ENCODE results near the gene TBC1D22A. TPM values are rescaled to one million over a fixed set of nuclear protein-coding genes. Genes with fewer than 3 reads are reported as not detected.

The TBC1D22A gene
- total and polyA plus RNA-seq, 9 of the 15 experiments (the other 6 are each of a cell fraction or from before 2014, with no cell fraction given), result 0.20 to 11.5 (median 5.2) TPM

DNA sequence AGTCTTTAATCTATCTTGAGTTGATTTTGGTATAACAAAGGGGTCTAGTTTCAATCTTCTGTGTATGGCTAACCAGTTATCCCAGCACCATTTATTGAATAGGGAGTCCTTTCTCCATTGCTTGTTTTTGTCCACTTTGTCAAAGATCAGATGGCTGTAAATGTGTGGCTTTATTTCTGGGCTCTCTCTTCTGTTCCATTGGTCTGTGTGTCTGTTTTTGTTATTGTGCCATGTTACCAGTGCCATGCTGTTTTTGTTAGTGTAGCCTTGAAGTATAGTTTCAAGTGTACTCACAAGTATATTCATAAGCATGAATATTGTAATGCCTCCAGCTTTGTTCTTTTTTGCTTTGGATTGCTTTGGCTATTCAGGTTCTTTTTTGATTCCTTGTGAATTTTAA lies 159.6 kb downstream of the TBC1D22A start:
- FAIRE-seq (no peak), ATAC-seq (no peak), DNase-seq (ENCODE audit: extremely low read depth in 1 of 4, low spot score in 3 of 4) (no peak)
- H3K36me3 ChIP-seq (ENCODE audit: control insufficient read depth, insufficient read depth, low read length), result no peaks in the 10 kb centered on the region
- no peaks in the 10 kb centered on the region for H4K20me1 ChIP-seq (replicated peaks; ENCODE audit: control insufficient read depth, insufficient read depth, low read length)
- ChIA-PET POLR2A (no interaction called here), CTCF (ENCODE audit: low intra/inter-chr PET ratio) (no interaction called here)
- no peaks in the 10 kb centered on the region for H3K9me3 ChIP-seq (replicated peaks; ENCODE audit: control insufficient read depth, insufficient read depth, low read depth, low read length)
- no peaks in the 10 kb centered on the region for H3K27me3 ChIP-seq (ENCODE audit: control insufficient read depth in 2 of 2, insufficient read depth in 2 of 2, low read length in 2 of 2)
- no TSS peak for BruUV-seq (replicated peaks)
- H3K79me2 ChIP-seq (ENCODE audit: control insufficient read depth, insufficient read depth, low read length), result no peaks in the 10 kb centered on the region
- no peaks in the 10 kb centered on the region for H3K4me1 ChIP-seq (replicated peaks in 1 of 2; ENCODE audit: control insufficient read depth in 2 of 2, insufficient read depth in 2 of 2, low read length in 2 of 2)
- intact Hi-C loops (cut with micrococcal nuclease), result no loop called here
- no peak overlapping the region for H2AFZ ChIP-seq (ENCODE audit: low read depth, low read length)
- H3K9me1 ChIP-seq (ENCODE audit: control insufficient read depth, insufficient read depth, low read length), result no peaks in the 10 kb centered on the region
- H3K9ac ChIP-seq (ENCODE audit: insufficient read depth in 1 of 2, low read depth in 2 of 2, low read length in 2 of 2), result no peak overlapping the region
- H3K27ac ChIP-seq (ENCODE audit: extremely low read depth, low read depth, low read length), result no peak overlapping the region
- TF ChIP-seq ZNF197 (CRISPR knock-in tag; IDR thresholded peaks at IDR 0.05; ENCODE audit: low read depth) (no peak), RBM25 (IDR thresholded peaks at IDR 0.05; ENCODE audit: low read depth, low read length, severe bottlenecking) (peak; percentile 26)
- H3K4me2 ChIP-seq (ENCODE audit: insufficient read depth, low read length), result no peak overlapping the region
- in situ Hi-C loops (cut with MboI), result no loop called here
- H3K4me3 ChIP-seq, result no peak overlapping the region

DNA sequence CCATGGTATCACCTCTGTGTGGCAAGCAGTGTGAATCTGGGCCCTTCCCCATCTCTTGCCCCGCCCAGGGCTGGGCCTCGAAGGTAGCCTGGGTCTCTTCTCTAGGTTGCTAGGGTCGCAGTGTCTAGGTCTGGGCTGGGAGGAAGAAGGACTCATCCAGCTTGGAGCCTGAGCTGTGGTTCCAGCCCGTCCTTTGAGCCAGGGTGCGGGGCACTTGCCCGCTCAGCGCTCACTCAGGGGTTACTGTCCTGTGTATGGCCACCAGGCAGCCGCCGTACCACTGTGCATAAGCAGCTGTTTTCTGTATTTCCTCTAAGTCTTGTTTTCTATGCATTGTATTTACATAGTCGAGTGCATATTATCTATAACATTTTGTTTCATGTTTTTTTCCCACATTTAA lies 160.9 kb downstream of the TBC1D22A start:
- no peaks in the 10 kb centered on the region for H3K4me1 ChIP-seq (replicated peaks in 1 of 2; ENCODE audit: control insufficient read depth in 2 of 2, insufficient read depth in 2 of 2, low read length in 2 of 2)
- H3K79me2 ChIP-seq (ENCODE audit: control insufficient read depth, insufficient read depth, low read length), result no peaks in the 10 kb centered on the region
- no peaks in the 10 kb centered on the region for H3K9me3 ChIP-seq (replicated peaks; ENCODE audit: control insufficient read depth, insufficient read depth, low read depth, low read length)
- in situ Hi-C loops (cut with MboI) (no loop called here), intact Hi-C loops (cut with micrococcal nuclease) (no loop called here)
- WGBS (ENCODE audit: insufficient coverage, low coverage, missing lambda C conversion rate), result 67% methylated on average over 6 of the region's 10 CpGs
- no peak for ATAC-seq
- no peak overlapping the region for H3K9ac ChIP-seq (ENCODE audit: insufficient read depth in 1 of 2, low read depth in 2 of 2, low read length in 2 of 2)
- POLR2A ChIA-PET, result no interaction called here
- no peak overlapping the region for H3K27ac ChIP-seq (ENCODE audit: extremely low read depth, low read depth, low read length)
- no peak overlapping the region for H3K4me2 ChIP-seq (ENCODE audit: insufficient read depth, low read length)
- no peak for FAIRE-seq
- CTCF ChIA-PET (ENCODE audit: low intra/inter-chr PET ratio), result no interaction called here
- no peak overlapping the region for H2AFZ ChIP-seq (ENCODE audit: low read depth, low read length)
- H3K27me3 ChIP-seq (ENCODE audit: control insufficient read depth in 2 of 2, insufficient read depth in 2 of 2, low read length in 2 of 2), result no peaks in the 10 kb centered on the region
- H3K9me1 ChIP-seq (ENCODE audit: control insufficient read depth, insufficient read depth, low read length), result no peaks in the 10 kb centered on the region
- BruUV-seq (replicated peaks), result no TSS peak
- no peak overlapping the region for H3K4me3 ChIP-seq
- no peaks in the 10 kb centered on the region for H4K20me1 ChIP-seq (replicated peaks; ENCODE audit: control insufficient read depth, insufficient read depth, low read length)
- no peak for DNase-seq (ENCODE audit: extremely low read depth in 1 of 4, low spot score in 3 of 4)
- H3K36me3 ChIP-seq (ENCODE audit: control insufficient read depth, insufficient read depth, low read length), result no peaks in the 10 kb centered on the region
- TF ChIP-seq ZNF589 (CRISPR knock-in tag; IDR thresholded peaks at IDR 0.05; ENCODE audit: low read depth) (no peak), HDAC6 (IDR thresholded peaks at IDR 0.05; ENCODE audit: low read depth, low read length) (no peak), STAT5A (IDR thresholded peaks at IDR 0.05; ENCODE audit: borderline replicate concordance, low read length) (no peak), KAT2B (IDR thresholded peaks at IDR 0.05; ENCODE audit: low read depth, low read length) (no peak), BRCA1 (IDR thresholded peaks at IDR 0.05) (no peak), BRCA1 (CRISPR knock-in tag; IDR thresholded peaks at IDR 0.05) (no peak), NFE2L1 (tag; IDR thresholded peaks at IDR 0.05; ENCODE audit: borderline replicate concordance, low read depth) (no peak), HOXB6 (CRISPR knock-in tag; IDR thresholded peaks at IDR 0.05; ENCODE audit: borderline replicate concordance) (no peak), ZNF785 (CRISPR knock-in tag; IDR thresholded peaks at IDR 0.05) (no peak), FOXM1 (IDR thresholded peaks at IDR 0.05; ENCODE audit: low read depth) (no peak), FOXM1 (CRISPR knock-in tag; IDR thresholded peaks at IDR 0.05; ENCODE audit: low read depth) (no peak), PHB2 (IDR thresholded peaks at IDR 0.05; ENCODE audit: low read depth) (no peak)
- TF ChIP-seq, protein P1, sequence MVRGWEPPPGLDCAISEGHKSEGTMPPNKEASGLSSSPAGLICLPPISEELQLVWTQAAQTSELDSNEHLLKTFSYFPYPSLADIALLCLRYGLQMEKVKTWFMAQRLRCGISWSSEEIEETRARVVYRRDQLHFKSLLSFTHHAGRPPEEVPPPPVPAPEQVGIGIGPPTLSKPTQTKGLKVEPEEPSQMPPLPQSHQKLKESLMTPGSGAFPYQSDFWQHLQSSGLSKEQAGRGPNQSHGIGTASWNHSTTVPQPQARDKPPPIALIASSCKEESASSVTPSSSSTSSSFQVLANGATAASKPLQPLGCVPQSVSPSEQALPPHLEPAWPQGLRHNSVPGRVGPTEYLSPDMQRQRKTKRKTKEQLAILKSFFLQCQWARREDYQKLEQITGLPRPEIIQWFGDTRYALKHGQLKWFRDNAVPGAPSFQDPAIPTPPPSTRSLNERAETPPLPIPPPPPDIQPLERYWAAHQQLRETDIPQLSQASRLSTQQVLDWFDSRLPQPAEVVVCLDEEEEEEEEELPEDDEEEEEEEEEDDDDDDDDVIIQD (CRISPR knock-in tag; IDR thresholded peaks at IDR 0.05), result no peak
- TF ChIP-seq, protein P2, sequence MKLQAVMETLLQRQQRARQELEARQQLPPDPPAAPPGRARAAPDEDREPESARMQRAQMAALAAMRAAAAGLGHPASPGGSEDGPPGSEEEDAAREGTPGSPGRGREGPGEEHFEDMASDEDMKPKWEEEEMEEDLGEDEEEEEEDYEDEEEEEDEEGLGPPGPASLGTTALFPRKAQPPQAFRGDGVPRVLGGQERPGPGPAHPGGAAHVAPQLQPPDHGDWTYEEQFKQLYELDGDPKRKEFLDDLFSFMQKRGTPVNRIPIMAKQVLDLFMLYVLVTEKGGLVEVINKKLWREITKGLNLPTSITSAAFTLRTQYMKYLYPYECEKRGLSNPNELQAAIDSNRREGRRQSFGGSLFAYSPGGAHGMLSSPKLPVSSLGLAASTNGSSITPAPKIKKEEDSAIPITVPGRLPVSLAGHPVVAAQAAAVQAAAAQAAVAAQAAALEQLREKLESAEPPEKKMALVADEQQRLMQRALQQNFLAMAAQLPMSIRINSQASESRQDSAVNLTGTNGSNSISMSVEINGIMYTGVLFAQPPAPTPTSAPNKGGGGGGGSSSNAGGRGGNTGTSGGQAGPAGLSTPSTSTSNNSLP (IDR thresholded peaks at IDR 0.05; ENCODE audit: borderline replicate concordance, low read depth, low read length), result no peak

All from K562 (cell line).